Measurements from ENCODE around the gene TBL3. TPM values are rescaled to one million over a fixed set of nuclear protein-coding genes. Genes with fewer than 3 reads are reported as not detected.
A peak's percentile ranks its signal among the peaks of the same experiment; 100 is the strongest.

Gene TBL3
- total and polyA plus RNA-seq, 9 of the 15 experiments (the other 6 are each of a cell fraction or from before 2014, with no cell fraction given): 0.97 to 117 (median 24.5) TPM

DNA sequence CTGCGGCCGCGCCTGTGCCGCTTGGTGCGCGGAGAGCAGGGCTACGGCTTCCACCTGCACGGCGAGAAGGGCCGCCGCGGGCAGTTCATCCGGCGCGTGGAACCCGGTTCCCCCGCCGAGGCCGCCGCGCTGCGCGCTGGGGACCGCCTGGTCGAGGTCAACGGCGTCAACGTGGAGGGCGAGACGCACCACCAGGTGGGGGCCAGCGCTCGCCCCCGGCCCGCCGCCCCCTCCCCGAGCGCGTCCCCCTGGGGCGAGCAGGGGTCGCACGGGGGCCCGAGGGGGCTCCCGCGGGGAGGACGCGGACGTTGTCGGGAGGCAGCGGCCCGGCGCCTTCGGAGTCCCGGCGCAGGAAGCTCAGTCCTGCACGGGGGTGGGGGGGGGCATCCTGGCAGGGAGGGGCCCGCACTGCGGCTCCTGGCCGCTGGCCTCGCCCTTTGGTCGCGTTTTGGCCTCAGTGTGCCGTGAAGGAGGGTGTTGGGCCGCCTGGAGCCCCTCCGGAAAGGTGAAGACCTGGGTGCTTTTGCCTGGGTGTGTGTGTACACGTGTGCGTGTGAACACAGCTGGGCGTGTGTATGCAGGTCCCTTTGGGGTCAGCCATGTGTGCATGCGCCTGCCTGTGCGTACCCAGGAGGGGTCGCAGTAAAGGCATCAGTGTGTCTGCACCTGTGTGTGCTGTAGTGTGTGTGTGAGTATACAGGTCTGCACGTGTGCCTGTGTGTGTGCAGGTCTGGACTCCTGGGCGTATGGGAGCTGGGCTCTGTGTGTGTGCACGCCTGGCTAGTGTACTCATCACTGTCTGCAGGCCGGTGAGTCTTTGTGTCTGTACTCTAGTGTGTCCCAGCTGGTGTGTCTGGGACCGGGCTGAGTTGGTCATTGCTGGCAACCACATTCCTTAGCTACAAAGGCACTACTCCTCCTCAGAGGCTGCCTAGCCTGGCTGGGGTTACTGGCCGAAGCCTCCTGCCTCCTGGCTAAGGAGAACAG, 55.5 kb downstream of the TBL3 start (continued):
- TF ChIP-seq ATF4 (CRISPR knock-in tag; IDR thresholded peaks at IDR 0.05) (no peak), TFAP4 (CRISPR knock-in tag; IDR thresholded peaks at IDR 0.05; ENCODE audit: borderline replicate concordance) (peak; percentile 60; the same call in 1 of the 2 replicates), PATZ1 (CRISPR knock-in tag; IDR thresholded peaks at IDR 0.05; ENCODE audit: borderline replicate concordance) (no peak), RBM17 (IDR thresholded peaks at IDR 0.05; ENCODE audit: borderline replicate concordance, low read depth, low read length) (no peak), KDM1A (IDR thresholded peaks at IDR 0.05) (peak in 1 of 2 experiments; percentile 100; a peak in 2 of 4 replicates)
- TF ChIP-seq, protein P1, sequence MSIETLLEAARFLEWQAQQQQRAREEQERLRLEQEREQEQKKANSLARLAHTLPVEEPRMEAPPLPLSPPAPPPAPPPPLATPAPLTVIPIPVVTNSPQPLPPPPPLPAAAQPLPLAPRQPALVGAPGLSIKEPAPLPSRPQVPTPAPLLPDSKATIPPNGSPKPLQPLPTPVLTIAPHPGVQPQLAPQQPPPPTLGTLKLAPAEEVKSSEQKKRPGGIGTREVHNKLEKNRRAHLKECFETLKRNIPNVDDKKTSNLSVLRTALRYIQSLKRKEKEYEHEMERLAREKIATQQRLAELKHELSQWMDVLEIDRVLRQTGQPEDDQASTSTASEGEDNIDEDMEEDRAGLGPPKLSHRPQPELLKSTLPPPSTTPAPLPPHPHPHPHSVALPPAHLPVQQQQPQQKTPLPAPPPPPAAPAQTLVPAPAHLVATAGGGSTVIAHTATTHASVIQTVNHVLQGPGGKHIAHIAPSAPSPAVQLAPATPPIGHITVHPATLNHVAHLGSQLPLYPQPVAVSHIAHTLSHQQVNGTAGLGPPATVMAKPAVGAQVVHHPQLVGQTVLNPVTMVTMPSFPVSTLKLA (conservative IDR thresholded peaks at IDR 0.05): peak; percentile 80 to 87
